ENCODE measurements around the gene CFAP251.

DNA sequence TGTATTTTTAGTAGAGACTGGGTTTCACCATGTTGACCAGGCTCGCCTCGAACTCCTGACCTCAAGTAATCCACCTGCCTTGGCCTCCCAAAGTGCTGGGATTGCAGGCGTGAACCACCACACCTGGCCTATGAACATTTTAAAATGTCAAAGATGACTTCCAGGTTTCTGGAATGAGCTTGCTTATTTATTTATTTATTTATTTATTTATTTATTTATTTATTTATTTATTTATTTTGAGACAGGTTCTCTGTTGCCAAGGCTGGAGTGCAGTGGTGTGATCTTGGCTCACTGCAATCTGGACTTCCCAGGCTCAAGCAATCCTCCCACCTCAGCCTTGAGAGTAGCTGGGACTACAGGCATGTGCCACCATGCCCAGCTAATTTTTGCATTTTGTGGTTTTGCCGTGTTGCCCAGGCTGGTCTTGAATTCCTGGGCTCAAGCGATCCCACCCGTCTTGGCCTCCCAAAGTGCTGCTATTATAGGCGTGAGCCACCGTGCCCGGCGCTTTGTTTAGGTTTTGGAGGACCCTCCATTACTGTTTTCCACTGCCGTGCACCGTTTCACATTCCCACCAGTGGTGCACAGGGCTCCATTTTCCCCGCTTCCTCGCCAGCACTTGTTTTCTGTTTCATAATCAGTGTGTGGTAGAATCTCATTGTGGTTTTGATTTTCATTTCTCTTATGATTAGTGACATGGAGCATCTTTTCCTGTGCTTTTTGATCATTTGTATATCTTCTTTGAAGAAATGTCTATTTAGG, 6.4 kb upstream of the CFAP251 start:
- TF ChIP-seq, protein P1, sequence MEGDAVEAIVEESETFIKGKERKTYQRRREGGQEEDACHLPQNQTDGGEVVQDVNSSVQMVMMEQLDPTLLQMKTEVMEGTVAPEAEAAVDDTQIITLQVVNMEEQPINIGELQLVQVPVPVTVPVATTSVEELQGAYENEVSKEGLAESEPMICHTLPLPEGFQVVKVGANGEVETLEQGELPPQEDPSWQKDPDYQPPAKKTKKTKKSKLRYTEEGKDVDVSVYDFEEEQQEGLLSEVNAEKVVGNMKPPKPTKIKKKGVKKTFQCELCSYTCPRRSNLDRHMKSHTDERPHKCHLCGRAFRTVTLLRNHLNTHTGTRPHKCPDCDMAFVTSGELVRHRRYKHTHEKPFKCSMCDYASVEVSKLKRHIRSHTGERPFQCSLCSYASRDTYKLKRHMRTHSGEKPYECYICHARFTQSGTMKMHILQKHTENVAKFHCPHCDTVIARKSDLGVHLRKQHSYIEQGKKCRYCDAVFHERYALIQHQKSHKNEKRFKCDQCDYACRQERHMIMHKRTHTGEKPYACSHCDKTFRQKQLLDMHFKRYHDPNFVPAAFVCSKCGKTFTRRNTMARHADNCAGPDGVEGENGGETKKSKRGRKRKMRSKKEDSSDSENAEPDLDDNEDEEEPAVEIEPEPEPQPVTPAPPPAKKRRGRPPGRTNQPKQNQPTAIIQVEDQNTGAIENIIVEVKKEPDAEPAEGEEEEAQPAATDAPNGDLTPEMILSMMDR (IDR thresholded peaks at IDR 0.05) = no peak
- TF ChIP-seq POLR2A (IDR thresholded peaks at IDR 0.05) = no peak
